BJ (cell line): ENCODE data around the gene OBSCN. TPM values are rescaled to one million over a fixed set of nuclear protein-coding genes. Genes with fewer than 3 reads are reported as not detected.

Experiments
- CTCF ChIA-PET: fragments of 350-600 bp; formaldehyde crosslinking; extraction: SDS; loops from one replicate; lab custom pipeline; 2021; ENCODE audit warnings: antibody characterized with exemption, inconsistent platforms; lab: Yijun Ruan, JAX
- POLR2A ChIA-PET: fragments of 300-600 bp; sonication (Branson Sonifier 250); formaldehyde crosslinking; extraction: SDS; loops from one replicate; lab custom pipeline; 2021; ENCODE audit warnings: antibody characterized with exemption; lab: Charles Lee
- DNase-seq: peaks from one replicate; pipeline ENCODE4 v3.0.0-alpha.2; 2011; ENCODE audit warnings: low read depth
- H3K27me3 ChIP-seq: 2 replicates; pipeline ENCODE4 v1.6.0; 2011; ENCODE audit warnings: low read length; ENCODE audit not compliant: control insufficient read depth, insufficient read depth
- H3K36me3 ChIP-seq: 2 replicates; pipeline ENCODE4 v1.5.1; 2011; ENCODE audit warnings: low read length; ENCODE audit not compliant: control insufficient read depth, insufficient read depth
- H3K4me3 ChIP-seq: 2 replicates; pipeline ENCODE4 v1.5.1; 2011; ENCODE audit warnings: low read depth, mild to moderate bottlenecking, control low read depth, low read length
- CTCF ChIP-seq: IDR thresholded peaks from 2 replicates; pipeline ENCODE4 v1.5.1; 2011; ENCODE audit warnings: low read depth, mild to moderate bottlenecking, control low read depth, inconsistent platforms, low read length, moderate library complexity; ENCODE audit not compliant: insufficient read depth
- polyA plus RNA-seq: library from polyadenylated mRNA; depleted of rRNA; stranded (reverse); fragments of >200 nt; gene quantifications from 2 replicates; pipeline ENCODE4 v1.2.3, GENCODE V29; 2011

The OBSCN gene
- polyA plus RNA-seq, 1 experiment: 2.9 TPM

GRCh38 chr1:228401782-228402640 is 194.2 kb downstream of the OBSCN start:
- Histone ChIP-seq H3K27me3 (no peaks in the 10 kb centered on the region), H3K36me3 (peaks cover 24% of the 10 kb centered on the region), H3K4me3 (no peak overlapping the region)
- DNase-seq: no peak
- ChIA-PET POLR2A (no interaction called here), CTCF (interaction anchor here (2.8 kb wide), 1 partner anchor 9 kb away, joined by 15 read pairs; no protein-coding TSS in a partner anchor)
- no peak for TF ChIP-seq CTCF

- ChIA-PET CTCF (interaction anchor here (2.8 kb wide), 1 partner anchor 10 kb away, joined by 15 read pairs; no protein-coding TSS in a partner anchor), POLR2A (no interaction called here)
- no peak for DNase-seq
- Histone ChIP-seq H3K36me3 (peaks cover 21% of the 10 kb centered on the region), H3K27me3 (no peaks in the 10 kb centered on the region), H3K4me3 (no peak overlapping the region)
- no peak for TF ChIP-seq CTCF
Measured at GRCh38 chr1:228402641-228403025, 194.8 kb downstream of the OBSCN start.

DNA sequence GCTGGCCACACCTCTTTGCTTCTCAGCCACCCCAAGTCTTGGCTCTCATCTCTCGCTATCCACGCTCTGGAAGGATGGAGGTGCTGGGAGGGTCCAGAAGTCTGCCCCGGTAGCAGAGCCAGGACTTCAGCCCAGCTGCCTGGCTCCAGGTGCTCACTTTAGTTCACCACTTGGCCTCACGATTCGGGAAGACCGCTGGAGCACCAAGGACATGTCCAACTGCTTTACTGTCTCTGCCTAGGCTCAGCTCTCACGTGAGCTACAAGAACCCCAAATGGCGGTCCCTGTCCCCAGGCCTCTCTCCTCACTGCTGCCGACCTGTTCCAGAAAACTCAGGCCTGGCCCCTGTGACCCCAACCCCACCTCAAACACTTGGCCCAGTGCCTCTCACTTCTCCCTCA is 195.4 kb downstream of the OBSCN start:
- POLR2A ChIA-PET: no interaction called here
- Histone ChIP-seq H3K27me3 (no peaks in the 10 kb centered on the region), H3K36me3 (peaks cover 19% of the 10 kb centered on the region), H3K4me3 (no peak overlapping the region)
- no peak for TF ChIP-seq CTCF
- CTCF ChIA-PET: interaction anchor here (2.8 kb wide), 1 partner anchor 10 kb away, joined by 15 read pairs; no protein-coding TSS in a partner anchor
- DNase-seq: no peak

- no peak overlapping the region for H3K4me3 ChIP-seq
- TF ChIP-seq CTCF: no peak
- POLR2A ChIA-PET: no interaction called here
- DNase-seq: no peak
- no peaks in the 10 kb centered on the region for H3K27me3 ChIP-seq
- CTCF ChIA-PET: interaction anchor here (2.4 to 2.8 kb wide), 2 partner anchors 9 to 11 kb away, joined by 15 to 21 read pairs; no protein-coding TSS in a partner anchor
- H3K36me3 ChIP-seq: peaks cover 17% of the 10 kb centered on the region
Measured at GRCh38 chr1:228404107-228404720, 196.4 kb downstream of the OBSCN start.

DNA sequence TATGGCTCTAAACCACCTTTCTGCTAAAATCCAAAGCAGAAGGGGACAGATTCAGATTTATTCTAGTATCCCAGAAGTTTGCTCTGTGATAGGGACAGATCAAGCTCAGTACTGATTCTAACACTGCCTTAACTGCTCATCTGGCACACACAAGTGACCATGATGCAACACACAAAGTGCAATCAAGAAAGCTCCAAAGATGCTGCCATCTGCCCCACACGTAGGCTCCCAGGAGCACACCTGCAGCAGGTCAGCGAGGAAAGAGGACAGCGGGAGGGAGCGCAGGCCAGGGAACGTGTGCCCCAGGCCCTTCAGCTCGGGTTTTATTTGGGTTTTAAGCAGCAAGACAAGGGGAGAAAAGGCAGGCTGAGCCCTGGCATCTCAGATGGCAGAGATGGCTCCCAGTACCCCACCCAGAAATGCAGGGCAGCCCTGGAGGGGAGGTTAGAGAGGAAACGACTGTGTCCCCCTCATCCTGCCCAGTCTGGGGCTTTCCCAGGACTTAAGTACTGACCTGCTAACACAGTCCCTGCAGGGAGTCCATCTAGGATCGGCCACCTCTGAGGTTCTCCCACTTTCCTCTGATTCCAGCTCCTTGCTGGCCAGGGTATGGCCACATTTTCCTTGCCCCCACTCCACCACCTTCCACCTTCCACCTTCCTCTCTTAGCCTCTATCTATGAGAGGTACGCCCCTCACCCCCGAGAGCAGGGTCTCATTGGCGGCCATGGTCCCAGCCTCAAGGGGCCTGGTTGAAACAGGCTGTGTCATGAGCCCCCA is 197.5 kb downstream of the OBSCN start:
- POLR2A ChIA-PET: no interaction called here
- CTCF ChIA-PET: interaction anchor here (1.2 to 2.4 kb wide), 2 partner anchors 10 to 275 kb away, joined by 5 to 21 read pairs; no protein-coding TSS in a partner anchor

More for the DNA sequence above, 197.5 kb downstream of the OBSCN start:
- no peaks in the 10 kb centered on the region for H3K27me3 ChIP-seq
- no peak for TF ChIP-seq CTCF
- H3K36me3 ChIP-seq: peaks cover 14% of the 10 kb centered on the region
- peak overlapping the region; percentile 58 for H3K4me3 ChIP-seq
- DNase-seq: no peak
